HG02798 (cell line): ENCODE data around the gene ATP5ME.

Experiments used
- ATAC-seq: cut with Tn5 transposase; IDR thresholded peaks from one replicate; pipeline ENCODE4 v1.9.1; 2021; ENCODE audit warnings: mild to moderate bottlenecking; ENCODE audit not compliant: unreplicated experiment, poor library complexity

Gene ATP5ME

GRCh38 chr4:624705-625590 is 49.1 kb downstream of the ATP5ME start, which contains the start of gene PDE6B:
TSS of gene PDE6B (plus strand) at chr4:625573. CDS start at chr4:625627, 54 bp downstream.
- ATAC-seq = no peak

GRCh38 chr4:623914-624566 is 50.0 kb downstream of the ATP5ME start:
- no peak for ATAC-seq

GRCh38 chr4:622996-623913 is 50.8 kb downstream of the ATP5ME start:
- ATAC-seq = no peak
